Left lung (tissue), 8 donors: ENCODE results near the gene UBE2D2. TPM values are rescaled to one million over a fixed set of nuclear protein-coding genes. Genes with fewer than 3 reads are reported as not detected.

Experiments used
- polyA plus RNA-seq, 6 donors: library from polyadenylated mRNA; unstranded; fragments of 120-200 nt; gene quantifications; one replicate each; pipeline ENCODE4 v1.2.1, GENCODE V29; 2013; ENCODE audit not compliant: insufficient read length in 6 of 6
- total RNA-seq, 2 donors: library from RNA; stranded (reverse); fragmentation: NEBNext Ultra II Directional; extraction: Animal tissue kit (Norgen Biotek cat#: 25700); gene quantifications; one replicate each; pipeline ENCODE4 v1.2.1, GENCODE V29; 2021
- donor health status: DM: no; HTN: yes; CAD: no.
- donor health status: DM: no; HTN: no; CAD: no.

UBE2D2 gene
- total and polyA plus RNA-seq, 8 donors = 122 to 160 (median 145) TPM

Other genes starting within 250 kb of the UBE2D2 start
- 10 to 100 TPM; 66.8 to 73.9 TPM for gene PAIP2, start 219.5 kb upstream of the UBE2D2 start, total RNA-seq
- 100 to 1,000 TPM; 126 to 171 (median 140) TPM for gene PAIP2, start 219.5 kb upstream of the UBE2D2 start, polyA plus RNA-seq
- gene SLC23A1, start 178.0 kb upstream of the UBE2D2 start, total RNA-seq = under 1 TPM in 1 of 2 donors, not detected in 1; 0.84 TPM
- gene SLC23A1, start 178.0 kb upstream of the UBE2D2 start, polyA plus RNA-seq = 1 to 10 TPM in 5 of 6 donors, under 1 TPM in 1; 0.70 to 2.2 (median 1.6) TPM
- gene MZB1, start 171.4 kb upstream of the UBE2D2 start, total RNA-seq = 10 to 100 TPM in 1 of 2 donors, 1 to 10 TPM in 1; 8.8 to 10.6 TPM
- under 1 TPM; 0.41 to 0.85 (median 0.60) TPM for gene MZB1, start 171.4 kb upstream of the UBE2D2 start, polyA plus RNA-seq
- gene PROB1, start 166.2 kb upstream of the UBE2D2 start, total RNA-seq = 1 to 10 TPM; 1.7 to 1.8 TPM
- gene PROB1, start 166.2 kb upstream of the UBE2D2 start, polyA plus RNA-seq = 1 to 10 TPM in 4 of 6 donors, under 1 TPM in 2; 0.73 to 1.4 (median 1.1) TPM
- gene SPATA24, start 157.2 kb upstream of the UBE2D2 start, total RNA-seq = 1 to 10 TPM; 3.6 to 4.3 TPM
- 10 to 100 TPM in 1 of 6 donors, 1 to 10 TPM in 5; 7.5 to 10.3 (median 8.9) TPM for gene SPATA24, start 157.2 kb upstream of the UBE2D2 start, polyA plus RNA-seq
- 10 to 100 TPM; 10.0 to 13.2 TPM for gene DNAJC18, start 121.8 kb upstream of the UBE2D2 start, total RNA-seq
- 10 to 100 TPM; 27.2 to 40.2 (median 30.1) TPM for gene DNAJC18, start 121.8 kb upstream of the UBE2D2 start, polyA plus RNA-seq
- 10 to 100 TPM; 25.4 to 48.9 TPM for gene ECSCR, start 98.6 kb upstream of the UBE2D2 start, total RNA-seq
- 10 to 100 TPM; 62.5 to 72.6 (median 65.2) TPM for gene ECSCR, start 98.6 kb upstream of the UBE2D2 start, polyA plus RNA-seq
- gene SMIM33, start 90.3 kb upstream of the UBE2D2 start, total RNA-seq = not detected
- under 1 TPM in 4 of 6 donors, not detected in 2; 0.06 to 0.11 (median 0.07) TPM for gene SMIM33, start 90.3 kb upstream of the UBE2D2 start, polyA plus RNA-seq
- 100 to 1,000 TPM in 1 of 2 donors, 10 to 100 TPM in 1; 100.0 to 105 TPM for gene STING1, start 78.6 kb upstream of the UBE2D2 start, total RNA-seq
- 10 to 100 TPM; 64.3 to 75.7 (median 69.0) TPM for gene STING1, start 78.6 kb upstream of the UBE2D2 start, polyA plus RNA-seq
- 10 to 100 TPM; 24.5 to 29.6 TPM for gene CXXC5, start 87.0 kb downstream of the UBE2D2 start, total RNA-seq
- 10 to 100 TPM; 36.0 to 53.5 (median 41.8) TPM for gene CXXC5, start 87.0 kb downstream of the UBE2D2 start, polyA plus RNA-seq
- gene PSD2, start 234.5 kb downstream of the UBE2D2 start, total RNA-seq = under 1 TPM in 1 of 2 donors, not detected in 1; 0.06 TPM
- 1 to 10 TPM; 1.2 to 2.5 (median 1.8) TPM for gene PSD2, start 234.5 kb downstream of the UBE2D2 start, polyA plus RNA-seq